Coronary artery (tissue), 2 donors: ENCODE measurements around the gene ASTN1.

ENCODE experiments used
- DNase-seq: peaks from one replicate; pipeline ENCODE4 v3.0.0-alpha.2; 2017; ENCODE audit warnings: low spot score
- H3K27ac ChIP-seq, 2 donors: fragments of 200-600 bp; sonication (generic); one replicate each; pipeline ENCODE4 v1.5.1; 2016 to 2019
- H3K4me3 ChIP-seq: fragments of 200-600 bp; sonication (generic); 2 replicates; pipeline ENCODE4 v1.5.1; 2016; ENCODE audit warnings: mild to moderate bottlenecking, moderate library complexity
- CTCF ChIP-seq: fragments of 200-600 bp; sonication (generic); IDR thresholded peaks from one replicate; pipeline ENCODE4 v1.5.1; 2019; ENCODE audit warnings: antibody characterized with exemption

ASTN1 gene

GRCh38 chr1:177118901-177119300 lies 45.6 kb downstream of the ASTN1 start:
- TF ChIP-seq CTCF, result no peak
- Histone ChIP-seq H3K27ac (no peak overlapping the region), H3K4me3 (no peak overlapping the region)
- DNase-seq, result no peak

DNA sequence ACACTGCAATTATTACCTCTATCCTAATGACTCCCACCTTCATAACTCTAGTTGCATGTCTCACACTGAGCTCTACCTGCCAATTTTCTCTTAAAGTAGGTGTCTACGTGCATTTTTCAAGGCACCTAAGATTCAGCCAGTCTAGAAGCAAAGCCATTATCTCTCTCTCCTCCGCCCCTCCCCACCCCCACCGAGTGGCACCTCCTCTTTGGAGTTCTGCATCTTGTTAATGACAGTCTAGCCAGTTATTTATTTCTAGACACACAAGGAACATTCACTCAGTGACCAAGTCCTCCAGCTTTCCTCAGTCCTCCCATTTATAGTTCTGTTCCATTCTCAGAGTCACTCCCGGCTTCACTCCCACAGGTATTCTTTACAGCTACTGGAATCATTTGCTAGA lies 47.6 kb downstream of the ASTN1 start:
- no peak for DNase-seq
- no peak for TF ChIP-seq CTCF
- Histone ChIP-seq H3K4me3 (no peak overlapping the region), H3K27ac (no peak overlapping the region)

GRCh38 chr1:177106614-177107365 lies 57.7 kb downstream of the ASTN1 start:
- no peak for DNase-seq
- no peak overlapping the region for H3K4me3 ChIP-seq

GRCh38 chr1:177106196-177106595 lies 58.3 kb downstream of the ASTN1 start:
- no peak for TF ChIP-seq CTCF
- Histone ChIP-seq H3K4me3 (no peak overlapping the region), H3K27ac (no peak overlapping the region)
- no peak for DNase-seq

More at GRCh38 chr1:177106614-177107365, 57.7 kb downstream of the ASTN1 start:
- no peak for TF ChIP-seq CTCF
- no peak overlapping the region for H3K27ac ChIP-seq

GRCh38 chr1:177103005-177103852 lies 61.3 kb downstream of the ASTN1 start:
- TF ChIP-seq CTCF, result no peak
- DNase-seq, result no peak
- no peak overlapping the region for H3K27ac ChIP-seq
- H3K4me3 ChIP-seq, result no peak overlapping the region

- Histone ChIP-seq H3K27ac (no peak overlapping the region), H3K4me3 (no peak overlapping the region)
- no peak for DNase-seq
- TF ChIP-seq CTCF, result no peak
Measured at GRCh38 chr1:177092001-177092400, 72.5 kb downstream of the ASTN1 start.
